ENCODE results near the gene ESYT2.
"Not testable (repeated sequence)": the region's sequence is repeated elsewhere in the genome, so short reads cannot be mapped to it uniquely, and the experiment has no call there.

Gene ESYT2, protein sequence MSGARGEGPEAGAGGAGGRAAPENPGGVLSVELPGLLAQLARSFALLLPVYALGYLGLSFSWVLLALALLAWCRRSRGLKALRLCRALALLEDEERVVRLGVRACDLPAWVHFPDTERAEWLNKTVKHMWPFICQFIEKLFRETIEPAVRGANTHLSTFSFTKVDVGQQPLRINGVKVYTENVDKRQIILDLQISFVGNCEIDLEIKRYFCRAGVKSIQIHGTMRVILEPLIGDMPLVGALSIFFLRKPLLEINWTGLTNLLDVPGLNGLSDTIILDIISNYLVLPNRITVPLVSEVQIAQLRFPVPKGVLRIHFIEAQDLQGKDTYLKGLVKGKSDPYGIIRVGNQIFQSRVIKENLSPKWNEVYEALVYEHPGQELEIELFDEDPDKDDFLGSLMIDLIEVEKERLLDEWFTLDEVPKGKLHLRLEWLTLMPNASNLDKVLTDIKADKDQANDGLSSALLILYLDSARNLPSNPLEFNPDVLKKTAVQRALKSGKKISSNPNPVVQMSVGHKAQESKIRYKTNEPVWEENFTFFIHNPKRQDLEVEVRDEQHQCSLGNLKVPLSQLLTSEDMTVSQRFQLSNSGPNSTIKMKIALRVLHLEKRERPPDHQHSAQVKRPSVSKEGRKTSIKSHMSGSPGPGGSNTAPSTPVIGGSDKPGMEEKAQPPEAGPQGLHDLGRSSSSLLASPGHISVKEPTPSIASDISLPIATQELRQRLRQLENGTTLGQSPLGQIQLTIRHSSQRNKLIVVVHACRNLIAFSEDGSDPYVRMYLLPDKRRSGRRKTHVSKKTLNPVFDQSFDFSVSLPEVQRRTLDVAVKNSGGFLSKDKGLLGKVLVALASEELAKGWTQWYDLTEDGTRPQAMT

DNA sequence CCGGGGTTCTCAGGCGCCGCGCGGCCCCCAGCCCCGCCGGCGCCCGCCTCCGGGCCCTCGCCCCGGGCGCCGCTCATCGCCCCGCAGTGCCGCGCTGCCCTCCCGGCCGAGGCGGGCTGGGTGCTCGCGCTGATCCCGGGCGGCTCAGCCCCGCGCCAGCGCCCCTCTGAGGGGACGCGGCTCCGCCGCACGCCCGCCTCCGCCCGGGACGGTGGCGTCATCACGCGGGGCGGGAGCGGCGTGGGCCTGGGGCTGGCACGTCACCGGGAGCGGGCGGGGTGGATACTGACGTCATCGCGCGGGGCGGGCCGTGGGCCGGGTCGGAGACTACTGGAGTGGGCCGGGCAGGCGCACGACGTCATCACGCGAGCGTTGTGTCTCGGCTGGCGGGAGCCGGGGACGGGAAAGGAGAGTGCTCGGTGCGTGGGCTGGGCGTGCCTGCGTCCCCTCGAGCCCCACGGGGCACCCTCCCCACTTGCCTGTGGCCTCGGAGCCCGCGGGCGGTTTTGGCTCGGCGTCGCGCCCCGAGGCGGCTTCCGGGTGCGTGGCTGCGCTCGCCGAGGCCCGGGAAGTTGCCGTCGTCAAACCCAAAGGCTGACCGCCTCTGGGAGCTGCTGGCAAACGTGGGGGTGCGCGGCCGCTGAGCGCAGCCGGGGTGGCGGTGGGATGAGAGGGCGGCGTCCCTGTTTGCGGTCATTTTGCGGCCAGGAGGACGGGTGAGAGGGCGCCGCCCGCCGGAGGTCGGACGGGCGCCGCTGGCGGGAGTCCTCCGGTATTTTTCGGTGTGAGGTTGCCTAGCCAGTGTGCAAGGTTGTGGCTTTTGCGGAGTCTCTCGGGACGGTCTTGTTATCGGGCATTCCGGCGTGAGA lies at the start of gene ESYT2:
TSS of gene ESYT2 (minus strand) at position 168 of the 869 bp plus-strand sequence. CDS start at position 77, 91 bp downstream.
- DNase-seq, result peak; percentile 40 to 100 (median 97)

DNA sequence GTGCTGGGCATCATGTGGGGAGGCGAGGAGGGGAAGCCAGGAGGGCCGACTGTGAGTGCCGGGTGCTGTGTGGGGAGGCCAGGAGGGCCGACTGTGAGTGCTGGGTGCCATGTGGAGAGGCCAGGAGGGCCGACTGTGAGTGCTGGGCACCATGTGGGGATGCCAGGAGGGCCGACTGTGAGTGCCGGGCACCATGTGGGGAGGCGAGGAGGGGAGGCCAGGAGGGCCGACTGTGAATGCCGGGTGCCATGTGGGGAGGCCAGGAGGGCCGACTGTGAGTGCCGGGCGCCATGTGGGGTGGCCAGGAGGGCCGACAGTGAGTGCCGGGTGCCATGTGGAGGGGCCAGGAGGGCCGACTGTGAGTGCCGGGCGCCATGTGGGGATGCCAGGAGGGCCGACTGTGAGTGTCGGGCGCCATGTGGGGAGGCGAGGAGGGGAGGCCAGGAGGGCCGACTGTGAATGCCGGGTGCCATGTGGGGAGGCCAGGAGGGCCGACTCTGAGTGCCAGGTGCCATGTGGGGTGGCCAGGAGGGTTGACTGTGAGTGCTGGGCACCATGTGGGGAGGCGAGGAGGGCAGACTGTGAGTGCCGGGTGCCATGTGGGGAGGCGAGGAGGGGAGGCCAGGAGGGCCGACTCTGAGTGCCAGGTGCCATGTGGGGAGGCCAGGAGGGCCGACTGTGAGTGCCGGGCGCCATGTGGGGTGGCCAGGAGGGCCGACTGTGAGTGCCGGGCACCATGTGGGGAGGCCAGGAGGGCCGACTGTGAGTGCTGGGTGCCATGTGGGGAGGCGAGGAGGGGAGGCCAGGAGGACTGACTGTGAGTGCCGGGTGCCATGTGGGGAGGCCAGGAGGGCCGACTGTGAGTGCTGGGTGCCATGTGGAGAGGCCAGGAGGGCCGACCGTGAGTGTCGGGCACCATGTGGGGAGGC lies 49.1 kb upstream of the ESYT2 start:
- peak in 46 of 51 donors; percentile 16 to 99 (median 83) for DNase-seq

DNA sequence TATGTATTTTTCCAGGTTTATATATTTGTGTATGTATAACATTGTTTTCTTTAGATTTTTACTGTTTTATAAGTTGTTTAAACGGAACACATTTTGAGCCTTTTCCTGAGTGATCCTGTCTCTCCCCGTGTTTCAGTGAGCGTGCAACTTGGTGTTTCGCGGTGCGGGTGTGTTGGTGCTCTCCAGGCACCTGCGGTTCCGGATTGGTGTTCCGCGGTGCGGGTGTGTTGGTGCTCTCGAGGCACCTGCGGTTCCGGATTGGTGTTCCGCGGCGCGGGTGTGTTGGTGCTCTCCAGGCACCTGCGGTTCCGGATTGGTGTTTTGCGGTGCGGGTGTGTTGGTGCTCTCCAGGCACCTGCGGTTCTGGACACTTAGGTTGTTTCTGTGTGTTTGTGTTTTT lies 47.7 kb upstream of the ESYT2 start:
- DNase-seq, result no peak

DNA sequence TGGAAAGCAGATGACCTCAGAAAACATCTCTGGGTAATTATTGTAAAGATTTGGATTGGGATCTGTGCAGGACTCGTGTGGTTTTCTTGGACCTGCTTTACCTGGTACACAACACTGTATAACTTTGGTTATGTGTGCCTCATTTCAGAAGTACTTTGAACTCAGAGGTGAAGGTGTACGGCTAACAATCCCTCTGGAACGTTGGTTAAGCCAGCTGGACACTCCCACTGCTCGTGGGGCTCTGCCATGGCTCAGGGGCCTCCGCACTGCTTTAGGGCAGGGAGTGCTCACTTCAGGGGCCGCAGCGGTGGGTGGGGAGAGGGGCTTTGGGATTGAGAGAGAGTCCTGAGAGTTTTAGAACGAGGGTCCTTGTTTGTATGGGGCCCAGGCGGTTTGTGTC lies 40.6 kb upstream of the ESYT2 start:
- no peak for DNase-seq

DNA sequence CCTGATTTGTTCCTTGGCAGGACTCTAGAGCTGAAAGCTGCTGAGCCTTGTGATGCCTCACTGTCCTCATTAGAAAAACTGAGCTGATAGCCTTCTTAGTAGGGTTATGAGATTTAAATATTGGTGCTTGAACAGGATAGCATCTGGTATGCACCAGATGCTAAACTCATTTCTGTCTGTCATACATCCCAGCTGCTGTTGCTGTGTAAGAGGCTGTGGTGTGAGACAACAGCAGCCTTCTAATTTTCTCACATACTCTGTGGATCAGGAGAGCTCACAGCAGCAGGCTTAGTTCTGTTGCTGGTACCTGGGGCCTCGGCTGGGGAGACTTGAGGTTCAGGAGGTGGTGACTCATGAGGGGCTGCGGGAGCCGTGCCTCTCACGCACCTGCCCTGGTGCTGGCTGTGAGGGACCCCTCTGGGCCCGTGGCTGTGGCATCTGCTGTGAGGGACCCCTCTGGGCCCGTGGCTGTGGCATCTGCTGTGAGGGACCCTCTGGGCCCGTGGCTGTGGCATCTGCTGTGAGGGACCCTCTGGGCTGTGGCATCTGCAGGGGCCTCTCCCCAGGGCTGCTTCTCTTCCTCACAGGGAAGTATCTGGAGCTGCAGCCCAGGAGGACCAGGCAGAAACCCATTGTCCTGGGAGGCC lies 39.6 kb upstream of the ESYT2 start:
- no peak for DNase-seq

DNA sequence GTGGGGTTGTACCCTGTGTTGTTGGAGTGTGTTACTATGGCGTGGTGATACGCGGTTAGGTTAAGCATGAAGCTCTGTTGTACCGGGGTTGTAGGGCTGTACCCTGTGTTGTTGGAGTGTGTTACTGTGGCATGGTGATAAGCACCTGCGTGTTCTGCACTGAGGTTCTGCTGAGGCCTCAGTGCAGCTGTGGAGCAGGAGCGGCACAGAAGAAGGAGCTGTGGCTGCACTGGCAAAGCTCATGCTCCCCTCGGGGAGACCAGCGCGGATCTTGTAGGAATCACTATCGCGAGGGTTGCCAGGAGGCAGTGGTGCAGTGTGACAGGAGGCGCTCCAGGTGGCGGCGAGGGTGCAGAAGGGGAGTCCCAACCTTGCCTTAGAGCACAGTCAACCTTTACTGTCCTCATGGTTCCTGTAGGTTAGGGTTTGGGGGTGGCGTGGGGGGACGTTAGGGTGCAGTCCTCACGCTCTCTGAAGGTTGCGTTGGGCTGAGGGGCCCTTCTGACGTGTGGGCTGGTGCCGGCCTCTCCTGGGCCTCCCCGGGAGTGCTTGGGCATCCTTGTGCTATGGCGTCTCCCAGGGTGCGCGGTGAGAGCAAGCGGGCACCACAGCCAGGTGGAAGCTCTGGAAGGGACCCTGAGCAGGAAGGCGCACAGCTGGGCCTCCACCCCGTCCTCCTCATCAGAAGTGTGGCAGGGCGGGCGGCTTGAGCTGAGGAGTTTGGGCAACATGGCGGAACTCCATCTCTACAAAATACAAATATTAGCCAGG lies 38.1 kb upstream of the ESYT2 start:
- no peak for DNase-seq

DNA sequence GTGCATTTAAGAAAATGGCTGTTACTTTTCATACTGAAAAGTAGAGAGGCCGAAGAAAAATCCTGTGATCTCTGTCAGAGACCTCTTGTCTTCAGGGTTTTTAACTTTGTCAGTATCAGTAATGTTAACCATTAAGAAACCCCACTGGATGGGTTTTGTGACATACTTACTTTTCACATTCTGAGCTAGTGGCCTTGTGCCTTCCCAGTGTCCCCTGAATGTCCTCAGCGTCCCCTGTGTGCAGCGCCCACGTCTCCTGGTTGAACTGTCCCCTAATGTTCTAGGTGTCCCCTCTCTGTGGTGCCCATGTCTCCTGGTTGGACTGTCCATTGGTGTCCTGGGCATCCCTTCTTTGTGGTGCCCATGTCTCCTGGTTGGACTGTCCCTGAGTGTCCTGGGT lies 36.7 kb upstream of the ESYT2 start:
- DNase-seq, result no peak

DNA sequence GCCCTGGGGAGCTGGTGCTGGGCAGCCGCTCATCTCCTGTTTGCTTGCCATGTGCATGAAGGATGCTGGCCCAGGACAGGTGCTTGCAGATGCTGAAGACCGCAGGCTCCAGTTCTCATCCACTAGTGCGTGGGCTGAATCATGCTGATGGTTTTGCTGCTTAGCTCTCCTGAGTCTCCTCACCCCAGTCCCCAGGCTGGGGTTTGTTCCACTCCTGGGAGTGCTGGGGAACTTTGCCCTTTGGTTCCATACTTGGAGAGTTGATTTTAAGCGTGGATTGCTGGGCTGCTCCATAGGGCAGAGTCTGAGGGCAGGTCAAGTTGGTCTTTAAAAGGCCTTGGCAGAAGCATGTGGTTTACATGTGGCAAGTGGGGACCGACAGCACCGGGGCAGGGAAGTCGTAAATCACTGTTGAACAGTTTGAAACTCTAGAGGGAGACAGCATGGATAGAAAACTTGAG lies 36.2 kb upstream of the ESYT2 start:
- DNase-seq, result no peak

DNA sequence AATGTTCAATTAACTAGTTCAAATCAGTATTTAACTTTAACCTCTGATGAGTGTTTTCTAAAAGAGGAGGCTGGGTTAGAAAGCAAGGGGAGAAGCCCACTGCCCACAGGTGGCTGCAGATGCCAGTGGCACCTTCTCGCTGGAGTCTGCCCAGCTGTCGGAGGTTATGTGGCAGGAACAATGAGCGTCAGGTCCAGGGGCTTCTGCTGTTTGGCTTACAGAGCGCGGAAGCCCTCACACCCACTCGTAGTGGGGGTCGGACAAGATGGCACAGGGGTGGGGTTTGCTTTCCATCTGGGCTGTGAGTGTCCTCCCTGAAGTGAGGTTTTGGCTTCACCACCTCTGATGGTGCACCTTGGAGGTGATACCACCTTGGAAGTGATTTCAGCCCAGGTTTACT lies 35.5 kb upstream of the ESYT2 start:
- no peak for DNase-seq

DNA sequence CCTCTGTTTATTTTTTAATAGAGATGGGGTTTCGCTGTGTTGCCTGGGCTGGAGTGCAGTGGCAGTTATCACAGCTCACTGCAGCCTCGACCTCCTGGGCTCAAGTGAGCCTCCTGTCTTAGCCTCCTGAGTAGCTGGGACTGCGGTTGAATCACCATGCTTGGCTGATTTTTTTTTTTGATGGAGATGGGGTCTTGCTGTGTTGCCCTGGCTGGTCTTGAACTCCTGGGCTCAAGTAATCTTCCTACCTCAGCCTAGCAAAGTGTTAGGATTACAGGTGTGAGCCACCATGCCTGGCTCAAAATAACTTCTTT lies 35.2 kb upstream of the ESYT2 start:
- DNase-seq, result no peak

DNA sequence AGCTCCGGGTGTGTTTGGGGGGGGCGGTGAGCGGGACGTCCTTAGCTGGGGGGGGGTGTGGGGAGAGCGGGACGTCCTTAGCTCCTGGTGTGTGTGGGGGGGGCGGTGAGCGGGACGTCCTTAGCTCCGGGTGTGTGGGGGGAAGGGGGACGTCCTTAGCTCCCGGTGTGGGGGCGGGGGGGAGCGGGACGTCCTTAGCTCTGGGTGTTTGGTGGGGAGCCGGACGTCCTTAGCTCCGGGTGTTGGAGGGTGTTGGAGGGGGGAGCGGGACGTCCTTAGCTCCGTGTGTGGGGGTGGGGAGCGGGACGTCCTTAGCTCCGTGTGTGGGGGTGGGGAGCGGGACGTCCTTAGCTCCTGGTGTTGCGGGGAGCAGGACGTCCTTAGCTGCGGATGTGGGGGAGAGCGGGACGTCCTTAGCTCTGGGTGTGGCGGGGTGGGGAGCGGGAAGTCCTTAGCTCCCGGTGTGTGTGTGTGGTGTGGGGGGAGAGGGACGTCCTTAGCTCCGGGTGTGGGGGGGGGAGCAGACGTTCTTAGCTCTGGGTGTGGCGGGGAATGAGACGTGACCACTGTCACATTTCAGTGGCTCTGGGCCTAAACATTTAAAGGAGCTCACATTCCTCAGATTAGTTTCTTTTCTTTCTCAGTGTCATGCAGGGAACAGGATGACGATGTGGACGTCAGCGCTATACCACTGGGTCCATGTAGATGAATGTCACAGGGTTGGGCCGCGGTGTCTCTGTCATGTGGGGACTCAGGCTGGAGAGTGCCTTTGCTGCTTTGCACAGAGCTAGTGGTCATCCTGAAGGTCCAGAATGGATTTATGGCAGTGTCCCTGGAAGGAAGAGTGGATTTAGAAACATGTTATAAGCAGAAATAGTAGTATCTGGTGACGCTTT lies 34.5 kb upstream of the ESYT2 start:
- DNase-seq, result peak in 16 of 51 donors; percentile 15 to 75 (median 38)

DNA sequence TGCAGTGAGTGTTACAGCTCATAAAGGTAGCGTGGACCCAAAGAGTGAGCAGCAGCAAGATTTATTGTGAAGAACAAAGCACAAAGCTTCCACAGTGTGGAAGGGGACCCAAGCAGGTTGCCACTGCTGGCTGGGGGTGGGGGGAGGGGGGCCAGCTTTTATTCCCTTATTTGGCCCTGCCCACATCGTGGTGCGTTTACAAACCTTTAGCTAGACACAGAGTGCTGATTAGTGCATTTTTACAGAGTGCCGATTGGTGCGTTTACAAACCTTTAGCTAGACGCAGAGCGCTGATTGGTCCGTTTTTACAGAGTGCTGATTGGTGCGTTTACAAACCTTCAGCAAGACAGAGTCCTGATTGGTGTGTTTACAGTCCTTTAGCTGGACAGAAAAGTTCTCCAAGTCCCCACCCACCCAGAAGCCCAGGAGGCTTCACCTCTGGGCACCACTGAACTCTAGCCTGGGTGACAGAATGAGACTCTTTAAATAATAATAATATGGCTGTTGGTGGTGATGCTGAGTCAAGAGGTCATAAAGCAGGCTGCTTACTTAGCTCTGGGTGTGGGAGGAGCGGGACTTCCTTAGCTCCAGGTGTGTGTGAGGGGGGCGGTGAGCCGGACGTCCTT lies 33.8 kb upstream of the ESYT2 start:
- DNase-seq, result not testable (repeated sequence)

DNA sequence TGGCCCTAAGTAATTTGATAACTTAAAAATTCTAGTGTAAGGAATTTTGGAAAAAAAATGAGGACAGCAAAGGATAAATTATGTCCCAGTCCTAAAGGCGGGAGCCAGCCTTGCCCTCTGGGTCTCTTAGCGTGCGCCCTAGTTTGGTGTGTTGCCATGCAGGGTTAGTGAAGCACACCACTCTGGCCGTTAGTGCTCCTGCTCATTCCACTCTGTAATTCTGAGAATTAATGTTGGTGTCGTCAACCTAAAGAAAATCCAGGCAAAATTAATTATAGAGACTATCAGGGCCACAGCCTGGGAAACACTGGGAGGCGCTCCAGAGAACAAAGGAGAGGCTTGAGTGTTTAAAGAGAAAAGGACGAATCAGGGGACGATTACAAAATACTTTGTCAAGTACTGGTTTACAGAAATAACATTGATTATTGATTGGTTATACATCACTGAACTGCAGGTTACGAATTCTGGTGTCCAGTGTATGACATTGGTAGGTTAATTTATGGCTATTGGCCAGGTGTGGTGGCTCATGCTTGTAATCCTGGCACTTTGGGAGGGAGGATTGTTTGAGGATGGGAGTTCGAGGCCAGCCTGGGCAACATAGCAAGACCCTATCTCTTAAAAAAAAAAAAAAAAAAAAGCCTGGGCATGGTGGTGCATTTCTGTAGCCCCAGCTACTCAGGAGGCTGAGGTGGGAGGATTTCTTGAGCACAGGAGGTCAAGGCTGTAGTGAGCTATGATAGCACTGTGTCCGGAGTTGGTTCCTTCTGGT lies 32.8 kb upstream of the ESYT2 start:
- no peak for DNase-seq

DNA sequence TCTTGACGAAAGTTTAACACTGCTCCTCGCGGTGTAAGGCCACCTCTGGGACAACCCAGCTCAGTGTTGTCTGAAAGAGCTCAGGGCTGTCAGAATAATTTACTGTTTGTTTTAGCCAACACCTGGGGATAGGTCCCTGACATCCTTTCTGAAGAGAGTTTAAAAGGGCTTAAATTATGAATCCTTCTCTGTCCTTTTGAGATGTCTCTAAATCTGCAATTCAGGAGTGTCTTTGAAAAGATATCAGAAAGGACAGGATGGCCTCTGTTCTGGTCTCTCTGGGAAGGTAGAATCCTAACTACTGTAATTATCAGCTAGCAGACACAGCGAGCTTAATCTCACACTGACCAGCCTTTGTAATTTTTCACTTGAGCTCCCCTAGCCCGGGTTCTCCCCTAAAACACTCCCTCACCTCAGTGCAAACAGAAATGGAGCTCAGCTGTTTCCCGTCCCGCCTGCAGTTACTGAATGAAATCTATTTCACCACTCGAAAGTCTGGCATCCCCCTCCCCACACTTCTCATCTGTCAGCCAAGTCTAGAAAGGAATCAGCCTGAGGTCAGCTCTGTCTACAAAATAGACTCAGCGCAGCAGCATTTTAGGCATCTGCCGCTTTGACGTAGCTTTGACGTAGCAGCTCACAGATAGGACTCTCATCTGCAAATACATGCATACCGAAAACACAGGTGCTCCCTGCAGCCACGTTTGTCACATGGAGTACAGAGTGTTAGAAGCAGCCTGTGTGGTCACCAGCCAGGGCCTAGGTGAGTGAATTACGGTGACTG lies 31.9 kb upstream of the ESYT2 start:
- DNase-seq, result no peak

DNA sequence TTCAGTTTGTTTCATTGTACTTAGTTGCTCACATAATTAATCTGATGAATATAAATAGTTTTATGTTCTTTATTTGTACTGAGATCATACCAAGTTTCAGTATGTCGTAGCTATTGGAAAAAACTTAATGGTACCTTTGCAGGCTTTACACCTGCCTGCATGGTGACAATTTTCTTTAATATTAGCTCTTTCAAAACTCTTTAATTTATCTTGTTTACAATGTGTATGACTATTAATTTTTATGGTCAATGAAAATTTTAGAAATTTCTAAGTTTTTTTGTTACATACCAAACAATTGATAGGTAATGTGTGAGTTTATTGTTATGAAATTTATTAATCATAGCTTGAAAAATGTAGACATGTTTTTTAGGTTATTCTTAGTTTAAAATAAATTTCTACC lies 31.1 kb upstream of the ESYT2 start:
- DNase-seq, result no peak
